K562 (cell line): ENCODE data around the gene CBFA2T3. TPM values are rescaled to one million over a fixed set of nuclear protein-coding genes. Genes with fewer than 3 reads are reported as not detected.

Source experiments
- CBFA2T2 ChIP-seq: fragments of 450-650 bp; conservative IDR thresholded peaks from 2 replicates; pipeline ENCODE4 v1.6.1; 2017; ENCODE audit warnings: mild to moderate bottlenecking
- CBFA2T3 ChIP-seq: fragments of 450-650 bp; IDR thresholded peaks from 2 replicates; pipeline ENCODE4 v1.6.1; 2017
- CBFB ChIP-seq: sonication (generic); formaldehyde crosslinking; IDR thresholded peaks from 2 replicates; pipeline ENCODE4 v1.4.0; 2020; ENCODE audit warnings: mild to moderate bottlenecking, missing genetic modification reagents
- CBX8 ChIP-seq: fragments of 200-600 bp; sonication (generic); IDR thresholded peaks from 2 replicates; pipeline ENCODE4 v1.6.1; 2012; ENCODE audit warnings: borderline replicate concordance, mixed run types, low read depth, mild to moderate bottlenecking, moderate library complexity, mixed read lengths, low read length, control low read depth, inconsistent platforms; ENCODE audit not compliant: poor library complexity, severe bottlenecking; ENCODE audit errors: extremely low read depth
- EHMT2 ChIP-seq: fragments of 450-650 bp; IDR thresholded peaks from 2 replicates; pipeline ENCODE4 v1.6.1; 2018; ENCODE audit warnings: antibody characterized with exemption
- HDGF ChIP-seq: fragments of 450-650 bp; IDR thresholded peaks from 2 replicates; pipeline ENCODE4 v1.6.1; 2016
- MCM7 ChIP-seq, 2 experiments: fragments of 450-650 bp; IDR thresholded peaks; 2 replicates each; pipeline ENCODE4 v1.6.1; 2016 to 2018
- MIER1 ChIP-seq: fragments of 450-650 bp; IDR thresholded peaks from 2 replicates; pipeline ENCODE4 v1.6.1; 2016; ENCODE audit warnings: antibody characterized with exemption, mild to moderate bottlenecking, low read depth
- NFRKB ChIP-seq: fragments of 450-650 bp; IDR thresholded peaks from 2 replicates; pipeline ENCODE4 v1.6.1; 2016; ENCODE audit warnings: low read depth
- SAP30 ChIP-seq: fragments of 200-600 bp; sonication (generic); IDR thresholded peaks from 2 replicates; pipeline ENCODE4 v1.6.1; 2012; ENCODE audit warnings: borderline replicate concordance, low read depth, mild to moderate bottlenecking, moderate library complexity, low read length, control low read depth, inconsistent platforms; ENCODE audit not compliant: insufficient read depth, poor library complexity, severe bottlenecking
- SIN3A ChIP-seq, 2 experiments: fragments of 150-350 bp in 1 of 2; IDR thresholded peaks; 2 replicates each; pipeline ENCODE4 v1.6.1; 2011 to 2016; ENCODE audit warnings: borderline replicate concordance in 2 of 2, low read depth in 2 of 2, low read length in 2 of 2, mild to moderate bottlenecking in 2 of 2, moderate library complexity in 2 of 2; ENCODE audit not compliant: control insufficient read depth in 1 of 2
- SP1 ChIP-seq: sonication (generic); formaldehyde crosslinking; IDR thresholded peaks from 2 replicates; pipeline ENCODE4 v1.8.1; 2022; ENCODE audit warnings: mild to moderate bottlenecking, missing genetic modification reagents
- ZNF121 ChIP-seq: sonication (generic); formaldehyde crosslinking; conservative IDR thresholded peaks from 2 replicates; pipeline ENCODE4 v1.8.0; 2022; ENCODE audit warnings: missing genetic modification reagents
- polyA plus RNA-seq, 8 experiments: library from polyadenylated mRNA; depleted of rRNA in 4 of 8; stranded (reverse) in 5 of 8; unstranded in 3 of 8; fragments of >200 nt; fragmentation: Nextera tagmentation in 2 of 8; fragmentation: Illumina TruSeq in 1 of 8; extraction: Ambion mirVana in 2 of 8; extraction: Trizol in 1 of 8; gene quantifications; 2 replicates each; pipeline versions ENCODE4 v1.2.1 to v1.2.3, GENCODE V29; 2011 to 2014; ENCODE audit warnings: inconsistent platforms in 1 of 8, missing spikeins in 1 of 8
- total RNA-seq, 7 experiments: library from RNA; depleted of rRNA in 6 of 7; stranded (reverse); fragments of >200 nt in 6 of 7; fragmentation: Illumina TruSeq in 2 of 7; extraction: Trizol in 2 of 7; gene quantifications; 2 replicates each; pipeline versions ENCODE4 v1.2.1 to v1.2.3, GENCODE V29; 2011 to 2021; ENCODE audit warnings: low replicate concordance in 1 of 7
- TF ChIP-seq, protein P1 (sequence below): sonication (generic); formaldehyde crosslinking; IDR thresholded peaks from 2 replicates; pipeline ENCODE4 v1.8.1; 2023; ENCODE audit warnings: mild to moderate bottlenecking, missing genetic modification reagents
- TF ChIP-seq, protein P2 (sequence below): fragments of 450-650 bp; IDR thresholded peaks from 2 replicates; pipeline ENCODE4 v1.7.1; 2018; ENCODE audit warnings: mild to moderate bottlenecking, low read depth; ENCODE audit not compliant: partially characterized antibody
- TF ChIP-seq, protein P3 (sequence below): sonication (generic); formaldehyde crosslinking; IDR thresholded peaks from 2 replicates; pipeline ENCODE4 v1.8.1; 2023; ENCODE audit warnings: mild to moderate bottlenecking, missing genetic modification reagents

The CBFA2T3 gene
- total and polyA plus RNA-seq, 9 of the 15 experiments (the other 6 are each of a cell fraction or from before 2014, with no cell fraction given): 2.3 to 145 (median 6.7) TPM

DNA sequence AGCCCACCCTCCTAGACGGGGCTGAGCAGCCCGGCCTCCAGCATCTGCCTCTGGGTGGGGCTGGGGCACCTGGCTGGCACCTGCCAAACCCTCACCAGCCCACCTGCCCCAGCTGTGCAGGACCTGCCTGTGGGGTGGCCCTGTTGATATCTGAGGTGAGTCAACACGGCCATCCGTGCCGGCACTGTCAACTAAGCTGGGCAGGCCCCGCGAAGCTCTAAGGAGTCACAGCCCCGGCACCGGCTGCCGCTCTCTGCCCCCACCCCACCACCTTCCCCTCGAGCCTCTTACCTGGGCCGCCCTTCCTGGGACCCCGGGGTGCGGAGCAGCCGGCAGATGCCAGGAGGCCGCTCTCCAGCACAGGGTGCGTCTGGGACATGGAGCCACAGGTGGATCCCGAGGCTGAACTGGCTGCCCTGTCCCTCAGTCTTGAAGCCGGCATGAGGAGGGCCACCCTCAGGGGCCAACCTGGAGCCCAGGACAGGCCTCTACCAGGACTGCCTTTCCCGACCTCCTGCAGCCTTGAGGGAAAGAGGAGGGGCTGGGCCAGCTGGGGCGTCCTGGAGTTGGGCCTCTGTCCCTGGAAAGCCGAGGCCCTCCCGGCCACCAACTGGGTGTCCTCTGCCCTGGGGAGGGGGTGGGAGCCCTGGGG, 515 bp downstream of the CBFA2T3 start (continued):
- TF ChIP-seq, protein P1, sequence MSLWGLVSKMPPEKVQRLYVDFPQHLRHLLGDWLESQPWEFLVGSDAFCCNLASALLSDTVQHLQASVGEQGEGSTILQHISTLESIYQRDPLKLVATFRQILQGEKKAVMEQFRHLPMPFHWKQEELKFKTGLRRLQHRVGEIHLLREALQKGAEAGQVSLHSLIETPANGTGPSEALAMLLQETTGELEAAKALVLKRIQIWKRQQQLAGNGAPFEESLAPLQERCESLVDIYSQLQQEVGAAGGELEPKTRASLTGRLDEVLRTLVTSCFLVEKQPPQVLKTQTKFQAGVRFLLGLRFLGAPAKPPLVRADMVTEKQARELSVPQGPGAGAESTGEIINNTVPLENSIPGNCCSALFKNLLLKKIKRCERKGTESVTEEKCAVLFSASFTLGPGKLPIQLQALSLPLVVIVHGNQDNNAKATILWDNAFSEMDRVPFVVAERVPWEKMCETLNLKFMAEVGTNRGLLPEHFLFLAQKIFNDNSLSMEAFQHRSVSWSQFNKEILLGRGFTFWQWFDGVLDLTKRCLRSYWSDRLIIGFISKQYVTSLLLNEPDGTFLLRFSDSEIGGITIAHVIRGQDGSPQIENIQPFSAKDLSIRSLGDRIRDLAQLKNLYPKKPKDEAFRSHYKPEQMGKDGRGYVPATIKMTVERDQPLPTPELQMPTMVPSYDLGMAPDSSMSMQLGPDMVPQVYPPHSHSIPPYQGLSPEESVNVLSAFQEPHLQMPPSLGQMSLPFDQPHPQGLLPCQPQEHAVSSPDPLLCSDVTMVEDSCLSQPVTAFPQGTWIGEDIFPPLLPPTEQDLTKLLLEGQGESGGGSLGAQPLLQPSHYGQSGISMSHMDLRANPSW: 0 out of 2 replicates have a peak, but pooled peaks have one; percentile 48
- TF ChIP-seq MCM7 (IDR thresholded peaks at IDR 0.05) (no peak), SAP30 (peak; percentile 63), CBFA2T2 (peak; percentile 65), SP1 (CRISPR knock-in tag) (no peak; the same call in 1 of the 2 replicates), EHMT2 (no peak), CBFB (CRISPR knock-in tag) (no peak), HDGF (no peak), MIER1 (no peak), CBX8 (no peak), SIN3A (IDR thresholded peaks at IDR 0.05; ENCODE audit: borderline replicate concordance in 2 of 2, control insufficient read depth in 1 of 2, low read depth in 2 of 2, low read length in 2 of 2) (peak; percentile 7 to 97), NFRKB (peak; percentile 63; the same call in 1 of the 2 replicates), ZNF121 (CRISPR knock-in tag) (no peak), CBFA2T3 (peak; percentile 47; the same call in 1 of the 2 replicates)
- TF ChIP-seq, protein P2, sequence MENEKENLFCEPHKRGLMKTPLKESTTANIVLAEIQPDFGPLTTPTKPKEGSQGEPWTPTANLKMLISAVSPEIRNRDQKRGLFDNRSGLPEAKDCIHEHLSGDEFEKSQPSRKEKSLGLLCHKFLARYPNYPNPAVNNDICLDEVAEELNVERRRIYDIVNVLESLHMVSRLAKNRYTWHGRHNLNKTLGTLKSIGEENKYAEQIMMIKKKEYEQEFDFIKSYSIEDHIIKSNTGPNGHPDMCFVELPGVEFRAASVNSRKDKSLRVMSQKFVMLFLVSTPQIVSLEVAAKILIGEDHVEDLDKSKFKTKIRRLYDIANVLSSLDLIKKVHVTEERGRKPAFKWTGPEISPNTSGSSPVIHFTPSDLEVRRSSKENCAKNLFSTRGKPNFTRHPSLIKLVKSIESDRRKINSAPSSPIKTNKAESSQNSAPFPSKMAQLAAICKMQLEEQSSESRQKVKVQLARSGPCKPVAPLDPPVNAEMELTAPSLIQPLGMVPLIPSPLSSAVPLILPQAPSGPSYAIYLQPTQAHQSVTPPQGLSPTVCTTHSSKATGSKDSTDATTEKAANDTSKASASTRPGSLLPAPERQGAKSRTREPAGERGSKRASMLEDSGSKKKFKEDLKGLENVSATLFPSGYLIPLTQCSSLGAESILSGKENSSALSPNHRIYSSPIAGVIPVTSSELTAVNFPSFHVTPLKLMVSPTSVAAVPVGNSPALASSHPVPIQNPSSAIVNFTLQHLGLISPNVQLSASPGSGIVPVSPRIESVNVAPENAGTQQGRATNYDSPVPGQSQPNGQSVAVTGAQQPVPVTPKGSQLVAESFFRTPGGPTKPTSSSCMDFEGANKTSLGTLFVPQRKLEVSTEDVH: no peak
- TF ChIP-seq, protein P3, sequence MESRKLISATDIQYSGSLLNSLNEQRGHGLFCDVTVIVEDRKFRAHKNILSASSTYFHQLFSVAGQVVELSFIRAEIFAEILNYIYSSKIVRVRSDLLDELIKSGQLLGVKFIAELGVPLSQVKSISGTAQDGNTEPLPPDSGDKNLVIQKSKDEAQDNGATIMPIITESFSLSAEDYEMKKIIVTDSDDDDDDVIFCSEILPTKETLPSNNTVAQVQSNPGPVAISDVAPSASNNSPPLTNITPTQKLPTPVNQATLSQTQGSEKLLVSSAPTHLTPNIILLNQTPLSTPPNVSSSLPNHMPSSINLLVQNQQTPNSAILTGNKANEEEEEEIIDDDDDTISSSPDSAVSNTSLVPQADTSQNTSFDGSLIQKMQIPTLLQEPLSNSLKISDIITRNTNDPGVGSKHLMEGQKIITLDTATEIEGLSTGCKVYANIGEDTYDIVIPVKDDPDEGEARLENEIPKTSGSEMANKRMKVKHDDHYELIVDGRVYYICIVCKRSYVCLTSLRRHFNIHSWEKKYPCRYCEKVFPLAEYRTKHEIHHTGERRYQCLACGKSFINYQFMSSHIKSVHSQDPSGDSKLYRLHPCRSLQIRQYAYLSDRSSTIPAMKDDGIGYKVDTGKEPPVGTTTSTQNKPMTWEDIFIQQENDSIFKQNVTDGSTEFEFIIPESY: no peak
- TF ChIP-seq, all 486 proteins: peak for 21
